ENCODE results near the gene ITPA. TPM values are rescaled to one million over a fixed set of nuclear protein-coding genes. Genes with fewer than 3 reads are reported as not detected.

ITPA gene
- polyA plus RNA-seq, 3 donors, result 61.3 to 80.5 (median 69.5) TPM

GRCh38 chr20:3239867-3240775 is 30.8 kb downstream of the ITPA start:
- DNase-seq, result no peak

GRCh38 chr20:3240776-3241363 is 31.6 kb downstream of the ITPA start:
- no peak for DNase-seq

- no peak for DNase-seq
Measured at GRCh38 chr20:3242172-3242692, 32.9 kb downstream of the ITPA start.

GRCh38 chr20:3243718-3244358 is 34.5 kb downstream of the ITPA start:
- no peak for DNase-seq

GRCh38 chr20:3244613-3245012 is 35.3 kb downstream of the ITPA start:
- no peak for DNase-seq

- no peak for DNase-seq
Measured at GRCh38 chr20:3245156-3245555, 35.9 kb downstream of the ITPA start.

- no peak for DNase-seq
Measured at GRCh38 chr20:3245711-3246110, 36.4 kb downstream of the ITPA start.

GRCh38 chr20:3246682-3247081 is 37.4 kb downstream of the ITPA start:
- no peak for DNase-seq

- DNase-seq, result no peak
Measured at GRCh38 chr20:3247638-3248037, 38.3 kb downstream of the ITPA start.

- DNase-seq, result no peak
Measured at GRCh38 chr20:3248167-3248992, 39.1 kb downstream of the ITPA start.

- no peak for DNase-seq
Measured at GRCh38 chr20:3248993-3249347, 39.7 kb downstream of the ITPA start.

GRCh38 chr20:3250091-3250504 is 40.8 kb downstream of the ITPA start:
- DNase-seq, result no peak

- DNase-seq, result no peak
Measured at GRCh38 chr20:3251806-3252205, 42.5 kb downstream of the ITPA start.

- no peak for DNase-seq
Measured at GRCh38 chr20:3255728-3256127, 46.4 kb downstream of the ITPA start.

GRCh38 chr20:3258429-3258828 is 49.1 kb downstream of the ITPA start:
- DNase-seq, result no peak

- no peak for DNase-seq
Measured at GRCh38 chr20:3262566-3262965, 53.3 kb downstream of the ITPA start.

GRCh38 chr20:3270051-3270450 is 60.8 kb downstream of the ITPA start:
- no peak for DNase-seq

GRCh38 chr20:3273371-3273770 is 64.1 kb downstream of the ITPA start:
- no peak for DNase-seq
